Endothelial cell of umbilical vein (primary cell): ENCODE results near the gene TCEA2. TPM values are rescaled to one million over a fixed set of nuclear protein-coding genes. Genes with fewer than 3 reads are reported as not detected.

Experiments
- BruUV-seq: library from RNA; stranded (reverse); fragments of 400-500 nt; replicated peaks from 2 replicates; lab custom pipeline; 2021; lab: Mats Ljungman, UMichigan
- CTCF ChIA-PET: fragments of 300-600, 350-600 bp; sonication (Branson Sonifier 250); formaldehyde crosslinking; loops from one replicate; lab custom pipeline; 2021; ENCODE audit warnings: antibody characterized with exemption, inconsistent platforms; lab: Charles Lee
- POLR2A ChIA-PET: fragments of 300-600, 350-600 bp; sonication (Branson Sonifier 250); formaldehyde crosslinking; loops from one replicate; lab custom pipeline; 2021; ENCODE audit warnings: antibody characterized with exemption, inconsistent platforms; lab: Charles Lee
- DNase-seq: peaks from one replicate; pipeline ENCODE4 v3.0.0-alpha.2; 2011; ENCODE audit warnings: low read depth, low spot score
- FAIRE-seq: peaks from 2 replicates; lab custom pipeline; 2011; peaks lifted over from hg19 to GRCh38; lab: Jason Lieb, UNC
- H2AFZ ChIP-seq: 2 replicates; pipeline ENCODE4 v1.6.0; 2012; ENCODE audit warnings: low read depth, low read length, control low read depth, inconsistent platforms
- H3K27ac ChIP-seq: 2 replicates; pipeline ENCODE4 v1.5.1; 2011; ENCODE audit warnings: low read depth, mild to moderate bottlenecking, control low read depth, low read length, moderate library complexity; ENCODE audit not compliant: insufficient read depth
- H3K27me3 ChIP-seq, 2 experiments: 2 replicates each; pipeline versions ENCODE4 v1.6.0 to v1.6.1; 2011; ENCODE audit warnings: low read length in 2 of 2, mixed read lengths in 1 of 2; ENCODE audit not compliant: control insufficient read depth in 2 of 2, insufficient read depth in 2 of 2
- H3K36me3 ChIP-seq, 2 experiments: 2 replicates in 1 of 2; 3 replicates in 1 of 2; pipeline ENCODE4 v1.5.1; 2011; ENCODE audit warnings: low read length in 2 of 2, mild to moderate bottlenecking in 1 of 2, moderate library complexity in 1 of 2; ENCODE audit not compliant: control insufficient read depth in 2 of 2, insufficient read depth in 2 of 2; ENCODE audit errors: extremely low read depth in 1 of 2
- H3K4me1 ChIP-seq: 3 replicates; pipeline ENCODE4 v1.5.1; 2011; ENCODE audit warnings: mild to moderate bottlenecking, low read length; ENCODE audit not compliant: control insufficient read depth, insufficient read depth; ENCODE audit errors: extremely low read depth
- H3K4me2 ChIP-seq: 2 replicates; pipeline ENCODE4 v1.6.1; 2011; ENCODE audit warnings: low read length, control low read depth, mixed read lengths; ENCODE audit not compliant: insufficient read depth
- H3K4me3 ChIP-seq, 3 experiments: fragments of 200-600 bp in 1 of 3; sonication (generic), shearing (Covaris generic) in 1 of 3; replicated peaks in 1 of 3; 2 replicates each; pipeline ENCODE4 v1.5.1; 2011 to 2016; ENCODE audit warnings: control low read depth in 3 of 3, low read length in 3 of 3, mild to moderate bottlenecking in 2 of 3, inconsistent platforms in 1 of 3, low read depth in 1 of 3, moderate library complexity in 1 of 3; ENCODE audit not compliant: insufficient read depth in 1 of 3
- H3K79me2 ChIP-seq: 2 replicates; pipeline ENCODE4 v1.6.0; 2012; ENCODE audit warnings: low read length, inconsistent platforms; ENCODE audit not compliant: control insufficient read depth, insufficient read depth
- H3K9ac ChIP-seq: replicated peaks from 2 replicates; pipeline ENCODE3; 2011; ENCODE audit warnings: low read length, control low read depth; ENCODE audit not compliant: insufficient read depth; ENCODE audit errors: extremely low read depth
- H3K9me1 ChIP-seq: replicated peaks from 3 replicates; pipeline ENCODE4 v1.6.0; 2011; ENCODE audit warnings: mild to moderate bottlenecking, low read length; ENCODE audit not compliant: control insufficient read depth, insufficient read depth; ENCODE audit errors: extremely low read depth
- H3K9me3 ChIP-seq: replicated peaks from 2 replicates; pipeline ENCODE4 v1.5.1; 2012; ENCODE audit warnings: low read length, inconsistent platforms; ENCODE audit not compliant: control insufficient read depth, insufficient read depth
- H4K20me1 ChIP-seq: replicated peaks from 2 replicates; pipeline ENCODE3; 2011; ENCODE audit warnings: mild to moderate bottlenecking, low read length; ENCODE audit not compliant: control insufficient read depth, insufficient read depth; ENCODE audit errors: extremely low read depth
- EZH2 ChIP-seq: IDR thresholded peaks from 2 replicates; pipeline ENCODE4 v1.6.1; 2012; ENCODE audit warnings: borderline replicate concordance, low read depth, mild to moderate bottlenecking, moderate library complexity, low read length, inconsistent platforms; ENCODE audit not compliant: severe bottlenecking
- FOS ChIP-seq: IDR thresholded peaks from 2 replicates; pipeline ENCODE4 v1.6.1; 2011; ENCODE audit warnings: mild to moderate bottlenecking, low read length, moderate library complexity, borderline replicate concordance; ENCODE audit not compliant: insufficient read depth
- GATA2 ChIP-seq: IDR thresholded peaks from 2 replicates; pipeline ENCODE4 v1.7.0; 2011; ENCODE audit warnings: low read depth, mild to moderate bottlenecking, moderate library complexity, mixed read lengths, low read length; ENCODE audit not compliant: insufficient read length, insufficient read depth
- JUN ChIP-seq: IDR thresholded peaks from 2 replicates; pipeline ENCODE4 v1.6.1; 2011; ENCODE audit warnings: borderline replicate concordance, low read depth; ENCODE audit not compliant: insufficient read length, insufficient read depth
- MYC ChIP-seq: IDR thresholded peaks from one replicate; pipeline ENCODE4 v1.6.1; 2011; ENCODE audit warnings: mild to moderate bottlenecking, low read depth, low read length
- POLR2A ChIP-seq: IDR thresholded peaks from 2 replicates; pipeline ENCODE4 v1.6.1; 2012; ENCODE audit warnings: low read depth, mild to moderate bottlenecking, control low read depth, low read length
- POLR2AphosphoS5 ChIP-seq: IDR thresholded peaks from 2 replicates; pipeline ENCODE4 v1.6.1; 2012; ENCODE audit warnings: low read depth, mild to moderate bottlenecking, control low read depth, low read length, moderate library complexity; ENCODE audit not compliant: insufficient read depth
- dilution Hi-C: fragments of 300-500 bp; cut with MboI; formaldehyde crosslinking; loops from one replicate; pipeline ENCODE4 v1.15.0; 2019; ENCODE audit warnings: low sequenced_read_pairs; ENCODE audit not compliant: extremely low pct_ligation_motif_present
- intact Hi-C: fragments of 100-400 bp; cut with micrococcal nuclease; formaldehyde crosslinking; loops from one replicate; pipeline ENCODE4 v1.10.0; 2022
- polyA plus RNA-seq, 4 experiments: library from polyadenylated mRNA; depleted of rRNA in 3 of 4; stranded (reverse) in 3 of 4; unstranded in 1 of 4; fragments of >200 nt; gene quantifications; 2 replicates each; pipeline versions ENCODE4 v1.2.1 to v1.2.3, GENCODE V29; 2011 to 2012; ENCODE audit warnings: missing spikeins in 1 of 4
- total RNA-seq: library from RNA; stranded (reverse); gene quantifications from 2 replicates; pipeline ENCODE4 v1.2.3, GENCODE V29; 2021
- TF ChIP-seq, protein P1 (sequence below): IDR thresholded peaks from 2 replicates; pipeline ENCODE4 v1.6.1; 2011; ENCODE audit not compliant: insufficient read depth, insufficient read length
- TF ChIP-seq, protein P2 (sequence below), 2 donors: IDR thresholded peaks; 1 replicate in 1 of 2; 2 replicates in 1 of 2; pipeline ENCODE4 v1.5.1; 2011; ENCODE audit warnings: low read length in 2 of 2, mild to moderate bottlenecking in 2 of 2, moderate library complexity in 2 of 2, control low read depth in 1 of 2, inconsistent platforms in 1 of 2, low read depth in 1 of 2; ENCODE audit not compliant: insufficient read depth in 1 of 2; ENCODE audit errors: extremely low read depth in 1 of 2

The TCEA2 gene
- total and polyA plus RNA-seq, 2 donors (not counting 3 experiments of a cell fraction or from before 2014, with no cell fraction given), result 53.1 to 65.5 TPM

DNA sequence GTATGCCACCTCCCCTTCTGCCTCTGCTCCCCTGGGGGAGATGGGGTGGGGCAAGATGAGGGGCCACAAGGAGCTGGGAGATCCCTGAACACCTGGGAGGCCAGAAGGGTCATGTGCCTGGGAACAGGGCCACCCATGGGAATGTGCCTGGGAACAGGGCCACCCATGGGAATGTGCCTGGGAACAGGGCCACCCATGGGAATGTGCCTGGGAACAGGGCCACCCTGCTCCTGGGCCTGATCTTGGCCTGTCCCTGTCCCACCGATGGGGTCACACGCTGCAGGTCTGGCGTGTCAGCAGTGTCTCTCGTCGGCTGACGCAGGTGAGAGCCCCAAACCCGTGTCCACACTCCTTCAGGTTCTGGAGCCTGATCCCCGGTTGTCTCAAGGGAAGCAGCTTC is 12.0 kb downstream of the TCEA2 start:
- dilution Hi-C loops, result no loop called here
- TF ChIP-seq JUN (no peak), POLR2A (no peak)
- no peak overlapping the region for H3K4me3 ChIP-seq
- H3K27ac ChIP-seq, result no peak overlapping the region
- no peaks in the 10 kb centered on the region for H3K9me3 ChIP-seq
- DNase-seq (no peak), FAIRE-seq (no peak)
- H3K27me3 ChIP-seq, result no peaks in the 10 kb centered on the region
- H4K20me1 ChIP-seq, result no peaks in the 10 kb centered on the region
- H2AFZ ChIP-seq, result no peak overlapping the region
- H3K36me3 ChIP-seq, result peaks cover 0 to 21% of the 10 kb centered on the region in 2 experiments
- H3K79me2 ChIP-seq, result peaks cover 6% of the 10 kb centered on the region
- CTCF ChIA-PET, result no interaction called here
- no peak overlapping the region for H3K9ac ChIP-seq
- no TSS peak for BruUV-seq
- H3K4me2 ChIP-seq, result no peak overlapping the region
- intact Hi-C loops, result no loop called here
- peaks cover 14% of the 10 kb centered on the region for H3K4me1 ChIP-seq
- no peaks in the 10 kb centered on the region for H3K9me1 ChIP-seq
- POLR2A ChIA-PET, result no interaction called here

DNA sequence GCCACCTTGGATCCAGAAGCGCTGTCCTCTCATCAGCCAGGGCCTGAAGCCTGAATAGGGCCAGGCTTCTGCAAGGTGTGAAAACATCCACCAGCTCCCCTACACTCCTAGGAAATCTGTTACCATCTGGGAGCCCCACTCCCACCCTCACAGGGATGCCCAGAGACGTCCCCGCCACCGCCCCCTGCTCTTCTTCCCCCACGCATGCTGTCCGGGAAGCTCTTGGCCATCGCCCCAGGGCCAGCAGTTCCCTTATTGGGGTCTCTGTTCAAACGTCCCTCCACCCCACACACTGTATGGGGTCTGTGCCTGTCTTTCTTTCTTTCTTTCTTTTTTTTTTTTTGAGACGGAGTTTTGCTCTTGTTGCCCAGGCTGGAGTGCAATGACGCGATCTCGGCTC is 12.6 kb downstream of the TCEA2 start:
- TF ChIP-seq JUN, result no peak
- TF ChIP-seq FOS, result no peak
- TF ChIP-seq POLR2A, result no peak
- no peak for TF ChIP-seq POLR2AphosphoS5
- TF ChIP-seq EZH2, result no peak
- TF ChIP-seq, protein P1, sequence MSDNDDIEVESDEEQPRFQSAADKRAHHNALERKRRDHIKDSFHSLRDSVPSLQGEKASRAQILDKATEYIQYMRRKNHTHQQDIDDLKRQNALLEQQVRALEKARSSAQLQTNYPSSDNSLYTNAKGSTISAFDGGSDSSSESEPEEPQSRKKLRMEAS, result no peak
- TF ChIP-seq, protein P2, sequence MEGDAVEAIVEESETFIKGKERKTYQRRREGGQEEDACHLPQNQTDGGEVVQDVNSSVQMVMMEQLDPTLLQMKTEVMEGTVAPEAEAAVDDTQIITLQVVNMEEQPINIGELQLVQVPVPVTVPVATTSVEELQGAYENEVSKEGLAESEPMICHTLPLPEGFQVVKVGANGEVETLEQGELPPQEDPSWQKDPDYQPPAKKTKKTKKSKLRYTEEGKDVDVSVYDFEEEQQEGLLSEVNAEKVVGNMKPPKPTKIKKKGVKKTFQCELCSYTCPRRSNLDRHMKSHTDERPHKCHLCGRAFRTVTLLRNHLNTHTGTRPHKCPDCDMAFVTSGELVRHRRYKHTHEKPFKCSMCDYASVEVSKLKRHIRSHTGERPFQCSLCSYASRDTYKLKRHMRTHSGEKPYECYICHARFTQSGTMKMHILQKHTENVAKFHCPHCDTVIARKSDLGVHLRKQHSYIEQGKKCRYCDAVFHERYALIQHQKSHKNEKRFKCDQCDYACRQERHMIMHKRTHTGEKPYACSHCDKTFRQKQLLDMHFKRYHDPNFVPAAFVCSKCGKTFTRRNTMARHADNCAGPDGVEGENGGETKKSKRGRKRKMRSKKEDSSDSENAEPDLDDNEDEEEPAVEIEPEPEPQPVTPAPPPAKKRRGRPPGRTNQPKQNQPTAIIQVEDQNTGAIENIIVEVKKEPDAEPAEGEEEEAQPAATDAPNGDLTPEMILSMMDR (IDR thresholded peaks at IDR 0.05; ENCODE audit: extremely low read depth in 1 of 2, insufficient read depth in 1 of 2, low read depth in 1 of 2, low read length in 2 of 2), result no peak
- TF ChIP-seq MYC, result no peak
- TF ChIP-seq GATA2, result no peak
- Histone ChIP-seq H3K9ac (no peak overlapping the region), H3K27me3 (no peaks in the 10 kb centered on the region), H3K79me2 (peaks cover 6% of the 10 kb centered on the region), H3K4me1 (peaks cover 14% of the 10 kb centered on the region), H4K20me1 (no peaks in the 10 kb centered on the region), H3K9me1 (no peaks in the 10 kb centered on the region), H3K4me3 (no peak overlapping the region), H3K27ac (no peak overlapping the region), H3K9me3 (no peaks in the 10 kb centered on the region), H3K4me2 (no peak overlapping the region), H2AFZ (no peak overlapping the region), H3K36me3 (peaks cover 0 to 21% of the 10 kb centered on the region in 2 experiments)
- CTCF ChIA-PET, result no interaction called here
- POLR2A ChIA-PET, result no interaction called here
- BruUV-seq, result no TSS peak
- no peak for DNase-seq
- dilution Hi-C loops (no loop called here), intact Hi-C loops (no loop called here)
- FAIRE-seq, result no peak
